Calu3 (cell line): ENCODE results near the gene SNX27. TPM values are rescaled to one million over a fixed set of nuclear protein-coding genes. Genes with fewer than 3 reads are reported as not detected.

Experiments
- BruUV-seq: library from RNA; stranded (reverse); fragments of 400-500 nt; replicated peaks from 2 replicates; lab custom pipeline; 2021; lab: Mats Ljungman, UMichigan
- CTCF ChIA-PET: fragments of 300-600 bp; sonication (Branson Sonifier 250); formaldehyde crosslinking; loops from one replicate; lab custom pipeline; 2022; ENCODE audit warnings: antibody characterized with exemption; lab: Charles Lee
- DNase-seq: peaks from one replicate; pipeline ENCODE4 v3.0.0; 2022
- H3K27ac Mint-ChIP-seq: one replicate; pipeline ENCODE4 v1.8.0; 2022; ENCODE audit warnings: mixed read lengths; ENCODE audit not compliant: unreplicated experiment
- H3K27me3 Mint-ChIP-seq: one replicate; pipeline ENCODE4 v1.8.0; 2022; ENCODE audit warnings: mixed read lengths; ENCODE audit not compliant: unreplicated experiment
- H3K36me3 Mint-ChIP-seq: one replicate; pipeline ENCODE4 v1.8.0; 2022; ENCODE audit warnings: mild to moderate bottlenecking, moderate library complexity, mixed read lengths; ENCODE audit not compliant: insufficient read depth, unreplicated experiment
- H3K4me1 Mint-ChIP-seq: one replicate; pipeline ENCODE4 v1.8.0; 2022; ENCODE audit warnings: mild to moderate bottlenecking, low read depth, mixed read lengths; ENCODE audit not compliant: unreplicated experiment
- H3K4me3 Mint-ChIP-seq: one replicate; pipeline ENCODE4 v1.8.0; 2022; ENCODE audit warnings: mild to moderate bottlenecking, low read depth, moderate library complexity, mixed read lengths; ENCODE audit not compliant: unreplicated experiment
- H3K9me3 Mint-ChIP-seq: one replicate; pipeline ENCODE4 v1.8.0; 2022; ENCODE audit warnings: low read depth, mixed read lengths; ENCODE audit not compliant: unreplicated experiment
- intact Hi-C: fragments of 100-400 bp; cut with micrococcal nuclease; formaldehyde crosslinking; loops from one replicate; pipeline ENCODE4 v1.10.0; 2022; ENCODE audit not compliant: unreplicated experiment
- total RNA-seq: library from RNA; stranded (reverse); gene quantifications from 2 replicates; pipeline ENCODE4 v1.2.3, GENCODE V29; 2022
- TF ChIP-seq, protein P1 (sequence below): fragments of 200-600 bp; IDR thresholded peaks from one replicate; pipeline ENCODE4 v1.8.0; 2022; ENCODE audit warnings: antibody characterized with exemption; ENCODE audit not compliant: unreplicated experiment

SNX27 gene
- total RNA-seq, 1 experiment from 2014 or later: 57.1 TPM

DNA sequence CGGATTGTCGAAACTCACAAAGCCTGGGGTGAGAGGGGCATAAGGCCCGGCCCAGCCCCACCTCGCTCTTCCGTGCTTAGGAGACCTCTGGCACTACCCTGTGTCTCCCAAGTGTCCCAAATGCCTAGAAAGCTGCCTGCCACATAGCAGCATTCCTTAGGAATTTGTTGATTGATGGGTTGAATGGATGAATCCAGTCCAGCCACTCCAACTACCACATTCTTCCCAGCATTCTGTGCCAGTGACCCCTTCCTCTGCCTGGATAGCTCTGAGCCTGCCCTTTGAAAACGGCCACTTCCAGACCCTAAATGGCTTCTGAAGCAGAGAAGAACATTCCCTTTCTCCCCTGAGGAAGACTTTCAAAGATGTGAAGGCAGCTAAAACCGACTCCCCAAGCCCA is 93.3 kb downstream of the SNX27 start:
- DNase-seq: no peak
- Mint-ChIP-seq H3K27me3 (no peaks in the 10 kb centered on the region), H3K36me3 (peaks cover 8% of the 10 kb centered on the region), H3K27ac (no peak overlapping the region), H3K4me3 (no peak overlapping the region), H3K4me1 (peaks cover 7% of the 10 kb centered on the region), H3K9me3 (no peaks in the 10 kb centered on the region)
- TF ChIP-seq, protein P1, sequence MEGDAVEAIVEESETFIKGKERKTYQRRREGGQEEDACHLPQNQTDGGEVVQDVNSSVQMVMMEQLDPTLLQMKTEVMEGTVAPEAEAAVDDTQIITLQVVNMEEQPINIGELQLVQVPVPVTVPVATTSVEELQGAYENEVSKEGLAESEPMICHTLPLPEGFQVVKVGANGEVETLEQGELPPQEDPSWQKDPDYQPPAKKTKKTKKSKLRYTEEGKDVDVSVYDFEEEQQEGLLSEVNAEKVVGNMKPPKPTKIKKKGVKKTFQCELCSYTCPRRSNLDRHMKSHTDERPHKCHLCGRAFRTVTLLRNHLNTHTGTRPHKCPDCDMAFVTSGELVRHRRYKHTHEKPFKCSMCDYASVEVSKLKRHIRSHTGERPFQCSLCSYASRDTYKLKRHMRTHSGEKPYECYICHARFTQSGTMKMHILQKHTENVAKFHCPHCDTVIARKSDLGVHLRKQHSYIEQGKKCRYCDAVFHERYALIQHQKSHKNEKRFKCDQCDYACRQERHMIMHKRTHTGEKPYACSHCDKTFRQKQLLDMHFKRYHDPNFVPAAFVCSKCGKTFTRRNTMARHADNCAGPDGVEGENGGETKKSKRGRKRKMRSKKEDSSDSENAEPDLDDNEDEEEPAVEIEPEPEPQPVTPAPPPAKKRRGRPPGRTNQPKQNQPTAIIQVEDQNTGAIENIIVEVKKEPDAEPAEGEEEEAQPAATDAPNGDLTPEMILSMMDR: no peak
- BruUV-seq: no TSS peak
- intact Hi-C loops: no loop called here
- CTCF ChIA-PET: no interaction called here

DNA sequence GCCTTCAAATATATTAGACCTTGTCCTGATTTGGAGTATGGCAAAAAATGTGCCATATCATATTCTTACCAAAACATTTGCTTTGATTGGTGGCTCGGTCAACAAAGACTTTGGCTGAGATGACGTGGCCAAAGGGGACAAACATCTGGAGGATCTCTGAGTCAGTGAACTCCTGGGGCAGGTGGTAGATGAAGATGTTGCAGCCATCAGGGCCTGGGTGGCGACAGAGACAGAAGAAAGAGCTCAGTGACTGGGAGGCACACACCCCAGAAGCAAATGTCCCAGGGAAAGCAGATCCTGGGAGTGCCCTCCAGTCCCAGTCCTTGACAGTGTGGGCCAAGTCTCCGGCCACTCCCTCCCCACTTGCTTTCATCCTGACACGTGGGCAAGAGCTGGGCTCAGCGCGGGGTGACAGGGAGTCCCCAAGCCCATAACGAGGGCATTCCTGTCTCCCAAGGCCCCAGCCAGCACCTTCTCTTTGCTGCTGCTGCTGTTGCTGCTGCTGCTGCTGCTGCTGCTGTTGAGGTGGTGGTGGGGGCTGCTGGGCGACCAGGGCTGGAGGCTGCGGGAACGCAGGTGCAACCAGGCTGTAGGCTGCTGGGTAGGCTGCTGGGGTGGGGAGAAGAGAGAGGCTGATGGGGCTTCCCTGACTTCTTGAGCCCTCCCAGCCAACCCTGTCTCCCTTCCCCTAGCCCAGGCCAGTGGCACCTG is 94.1 kb downstream of the SNX27 start:
- H3K36me3 Mint-ChIP-seq: peaks cover 8% of the 10 kb centered on the region
- TF ChIP-seq, protein P1: no peak
- no peak overlapping the region for H3K27ac Mint-ChIP-seq
- CTCF ChIA-PET: interaction anchor here (0.6 kb wide), 2 partner anchors 15 to 28 kb away, joined by 3 to 4 read pairs; no protein-coding TSS in a partner anchor
- peaks cover 7% of the 10 kb centered on the region for H3K4me1 Mint-ChIP-seq
- H3K27me3 Mint-ChIP-seq: no peaks in the 10 kb centered on the region
- no peak for DNase-seq
- BruUV-seq: no TSS peak
- no peak overlapping the region for H3K4me3 Mint-ChIP-seq
- no peaks in the 10 kb centered on the region for H3K9me3 Mint-ChIP-seq
- intact Hi-C loops: no loop called here

DNA sequence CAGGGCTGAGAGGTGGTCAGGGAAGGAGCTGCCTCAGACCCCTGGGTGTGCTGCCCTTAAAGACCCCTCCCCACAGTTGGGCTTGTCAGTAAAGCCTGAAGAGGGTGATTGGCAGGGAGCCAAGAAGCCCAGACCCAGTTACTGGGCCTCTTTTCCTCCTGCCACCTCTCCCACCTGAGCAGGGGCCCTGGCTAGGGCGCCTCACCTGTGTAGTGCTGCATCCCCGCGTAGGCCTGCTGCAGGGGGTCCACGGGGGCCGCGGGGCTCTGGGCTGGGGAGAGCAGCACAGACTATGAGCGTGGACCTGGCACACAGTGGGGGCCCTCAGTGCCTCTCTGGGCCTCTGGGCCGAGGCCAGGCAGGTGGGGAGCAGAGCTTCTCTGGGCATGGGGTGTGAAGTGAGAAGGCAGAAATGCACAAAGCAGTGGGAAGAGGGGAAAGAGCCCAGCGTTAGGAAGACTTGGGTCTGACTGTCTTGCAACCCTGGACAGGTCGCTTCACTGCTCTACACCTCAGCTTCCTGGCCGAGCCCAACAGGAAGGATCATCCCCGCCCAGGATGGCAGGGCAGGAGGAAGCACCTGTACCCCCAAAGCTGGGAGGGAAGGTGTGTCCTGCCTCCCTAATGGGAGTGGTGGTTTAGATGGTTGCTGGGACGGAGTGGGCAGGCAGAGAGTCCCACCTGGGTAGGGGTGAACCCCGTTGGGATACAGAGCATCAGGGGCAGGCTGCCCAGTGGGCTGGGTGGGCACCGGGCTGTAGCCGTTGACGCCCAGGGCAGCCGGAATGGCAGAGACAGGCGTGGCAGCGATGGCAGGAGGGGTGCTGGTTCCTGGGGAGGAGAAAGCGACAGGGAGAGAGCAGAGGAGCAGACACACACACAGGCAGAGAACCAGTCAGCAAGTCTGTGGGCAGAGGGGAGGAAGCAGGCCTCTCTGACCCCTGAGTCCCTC is 94.9 kb downstream of the SNX27 start:
- H3K4me3 Mint-ChIP-seq: no peak overlapping the region
- no TSS peak for BruUV-seq
- peaks cover 8% of the 10 kb centered on the region for H3K36me3 Mint-ChIP-seq
- H3K4me1 Mint-ChIP-seq: peaks cover 7% of the 10 kb centered on the region
- TF ChIP-seq, protein P1: no peak
- no peaks in the 10 kb centered on the region for H3K9me3 Mint-ChIP-seq
- CTCF ChIA-PET: interaction anchor here (0.6 kb wide), 2 partner anchors 14 to 27 kb away, joined by 3 to 4 read pairs; no protein-coding TSS in a partner anchor
- no peak for DNase-seq
- H3K27me3 Mint-ChIP-seq: no peaks in the 10 kb centered on the region
- intact Hi-C loops: no loop called here
- H3K27ac Mint-ChIP-seq: no peak overlapping the region

DNA sequence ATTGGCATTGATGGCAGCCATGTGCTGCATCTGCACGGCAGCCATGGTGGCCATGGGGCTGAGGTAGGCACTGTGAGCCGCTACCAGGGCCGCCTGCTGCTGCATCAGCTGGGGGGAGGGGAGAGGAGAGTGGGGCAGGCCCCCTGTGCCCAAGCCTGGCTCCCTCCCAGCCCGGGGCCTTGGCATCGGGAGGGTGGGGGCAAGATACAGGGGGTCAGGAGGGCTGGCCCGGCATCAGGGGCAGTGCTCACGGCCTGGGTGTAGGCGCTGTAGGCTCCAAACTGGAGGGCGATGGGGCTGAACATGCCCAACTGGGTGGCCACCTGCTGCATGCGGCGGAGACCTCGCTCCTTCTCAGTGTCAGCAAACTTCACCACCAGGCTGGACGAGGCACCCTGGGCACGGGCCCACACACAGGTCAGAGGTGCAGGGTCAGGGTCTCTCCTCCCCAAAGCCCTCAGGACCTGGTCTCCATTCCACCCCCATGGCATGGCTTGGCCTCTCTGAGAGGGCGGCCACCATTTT is 95.8 kb downstream of the SNX27 start:
- no peak overlapping the region for H3K4me3 Mint-ChIP-seq
- no peaks in the 10 kb centered on the region for H3K9me3 Mint-ChIP-seq
- H3K27ac Mint-ChIP-seq: no peak overlapping the region
- intact Hi-C loops: no loop called here
- no peaks in the 10 kb centered on the region for H3K27me3 Mint-ChIP-seq
- H3K4me1 Mint-ChIP-seq: peaks cover 14% of the 10 kb centered on the region
- TF ChIP-seq, protein P1: no peak
- CTCF ChIA-PET: interaction anchor here (0.5 kb wide), 1 partner anchor 520 kb away, joined by 4 read pairs; no protein-coding TSS in a partner anchor
- H3K36me3 Mint-ChIP-seq: peaks cover 8% of the 10 kb centered on the region
- no TSS peak for BruUV-seq
- DNase-seq: no peak
